Measurements from ENCODE around the gene SETD1A. TPM values are rescaled to one million over a fixed set of nuclear protein-coding genes. Genes with fewer than 3 reads are reported as not detected.

Gene SETD1A
- total and polyA plus RNA-seq, 9 of the 15 experiments (the other 6 are each of a cell fraction or from before 2014, with no cell fraction given), result 0.08 to 36.0 (median 4.2) TPM

DNA sequence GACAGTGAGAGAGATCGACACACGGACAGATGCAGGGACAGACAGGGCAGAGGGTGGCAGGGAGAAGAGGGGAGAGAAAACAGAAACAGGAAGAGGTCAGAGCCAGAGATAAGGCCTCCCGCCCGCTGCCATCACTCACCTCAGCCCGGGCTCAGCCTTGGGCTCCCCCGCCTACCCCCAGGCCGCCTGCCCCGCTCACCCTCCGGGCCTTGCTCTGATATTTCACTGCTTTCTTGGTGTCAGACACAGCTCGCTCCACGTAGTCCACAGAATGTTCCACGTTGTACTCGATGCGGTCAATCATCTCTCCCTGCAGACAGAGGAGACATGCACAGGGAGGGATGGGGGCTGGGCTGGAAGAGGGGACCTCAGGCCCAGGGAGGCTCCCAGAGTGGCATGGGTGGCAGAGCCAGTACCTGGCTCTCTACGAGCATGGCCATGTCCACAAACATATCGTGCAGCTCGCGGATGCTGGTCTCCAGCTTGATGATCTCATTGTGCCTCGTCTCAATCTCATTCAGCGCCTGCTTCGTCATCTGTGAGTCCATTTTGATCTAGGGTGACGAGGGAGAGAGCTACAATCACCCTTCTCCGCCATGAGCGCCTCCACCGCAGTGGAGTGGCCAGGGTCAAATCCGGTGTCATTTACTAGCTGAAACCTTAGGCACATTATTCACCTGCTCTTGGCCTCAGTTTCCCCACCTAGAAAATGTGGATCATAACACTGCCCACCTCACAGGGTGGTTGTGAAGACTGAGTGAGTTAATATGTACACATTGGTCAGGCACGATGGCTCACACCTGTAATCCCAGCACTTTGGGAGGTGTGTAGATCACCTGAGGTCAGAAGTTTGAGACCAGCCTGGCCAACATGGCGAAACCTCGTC lies 35.6 kb downstream of the SETD1A start (continued):
- TF ChIP-seq, protein P1, sequence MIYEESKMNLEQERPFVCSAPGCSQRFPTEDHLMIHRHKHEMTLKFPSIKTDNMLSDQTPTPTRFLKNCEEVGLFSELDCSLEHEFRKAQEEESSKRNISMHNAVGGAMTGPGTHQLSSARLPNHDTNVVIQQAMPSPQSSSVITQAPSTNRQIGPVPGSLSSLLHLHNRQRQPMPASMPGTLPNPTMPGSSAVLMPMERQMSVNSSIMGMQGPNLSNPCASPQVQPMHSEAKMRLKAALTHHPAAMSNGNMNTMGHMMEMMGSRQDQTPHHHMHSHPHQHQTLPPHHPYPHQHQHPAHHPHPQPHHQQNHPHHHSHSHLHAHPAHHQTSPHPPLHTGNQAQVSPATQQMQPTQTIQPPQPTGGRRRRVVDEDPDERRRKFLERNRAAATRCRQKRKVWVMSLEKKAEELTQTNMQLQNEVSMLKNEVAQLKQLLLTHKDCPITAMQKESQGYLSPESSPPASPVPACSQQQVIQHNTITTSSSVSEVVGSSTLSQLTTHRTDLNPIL (CRISPR knock-in tag; IDR thresholded peaks at IDR 0.05), result no peak
- TF ChIP-seq MEF2D (tag; conservative IDR thresholded peaks at IDR 0.05; ENCODE audit: low read depth) (no peak), BACH1 (tag; IDR thresholded peaks at IDR 0.05) (no peak), THRAP3 (IDR thresholded peaks at IDR 0.05; ENCODE audit: borderline replicate concordance) (no peak), HDAC3 (IDR thresholded peaks at IDR 0.05; ENCODE audit: borderline replicate concordance, partially characterized antibody) (no peak), TOE1 (IDR thresholded peaks at IDR 0.05; ENCODE audit: borderline replicate concordance) (no peak), TOE1 (CRISPR knock-in tag; IDR thresholded peaks at IDR 0.05; ENCODE audit: borderline replicate concordance, low read depth) (no peak), SETDB1 (IDR thresholded peaks at IDR 0.05; ENCODE audit: low read length) (no peak), KLF10 (CRISPR knock-in tag; IDR thresholded peaks at IDR 0.05) (no peak), ZNF518B (CRISPR knock-in tag; IDR thresholded peaks at IDR 0.05) (no peak), THAP12 (CRISPR knock-in tag; IDR thresholded peaks at IDR 0.05) (no peak), ZNF395 (CRISPR knock-in tag; IDR thresholded peaks at IDR 0.05) (peak; percentile 76), HSF4 (CRISPR knock-in tag; IDR thresholded peaks at IDR 0.05; ENCODE audit: borderline replicate concordance) (peak; percentile 34; the same call in 1 of the 2 replicates), ZNF408 (CRISPR knock-in tag; IDR thresholded peaks at IDR 0.05; ENCODE audit: low read depth) (no peak), GABPB1 (CRISPR knock-in tag; IDR thresholded peaks at IDR 0.05) (peak; percentile 51), KAT8 (IDR thresholded peaks at IDR 0.05; ENCODE audit: low read depth) (no peak)
- TF ChIP-seq, protein P2, sequence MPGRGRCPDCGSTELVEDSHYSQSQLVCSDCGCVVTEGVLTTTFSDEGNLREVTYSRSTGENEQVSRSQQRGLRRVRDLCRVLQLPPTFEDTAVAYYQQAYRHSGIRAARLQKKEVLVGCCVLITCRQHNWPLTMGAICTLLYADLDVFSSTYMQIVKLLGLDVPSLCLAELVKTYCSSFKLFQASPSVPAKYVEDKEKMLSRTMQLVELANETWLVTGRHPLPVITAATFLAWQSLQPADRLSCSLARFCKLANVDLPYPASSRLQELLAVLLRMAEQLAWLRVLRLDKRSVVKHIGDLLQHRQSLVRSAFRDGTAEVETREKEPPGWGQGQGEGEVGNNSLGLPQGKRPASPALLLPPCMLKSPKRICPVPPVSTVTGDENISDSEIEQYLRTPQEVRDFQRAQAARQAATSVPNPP (IDR thresholded peaks at IDR 0.05; ENCODE audit: borderline replicate concordance, insufficient read depth, insufficient read length), result no peak
